ENCODE results near the gene LMX1A. TPM values are rescaled to one million over a fixed set of nuclear protein-coding genes. Genes with fewer than 3 reads are reported as not detected.

Gene LMX1A
- total and polyA plus RNA-seq, 9 of the 15 experiments (the other 6 are each of a cell fraction or from before 2014, with no cell fraction given): not detected

DNA sequence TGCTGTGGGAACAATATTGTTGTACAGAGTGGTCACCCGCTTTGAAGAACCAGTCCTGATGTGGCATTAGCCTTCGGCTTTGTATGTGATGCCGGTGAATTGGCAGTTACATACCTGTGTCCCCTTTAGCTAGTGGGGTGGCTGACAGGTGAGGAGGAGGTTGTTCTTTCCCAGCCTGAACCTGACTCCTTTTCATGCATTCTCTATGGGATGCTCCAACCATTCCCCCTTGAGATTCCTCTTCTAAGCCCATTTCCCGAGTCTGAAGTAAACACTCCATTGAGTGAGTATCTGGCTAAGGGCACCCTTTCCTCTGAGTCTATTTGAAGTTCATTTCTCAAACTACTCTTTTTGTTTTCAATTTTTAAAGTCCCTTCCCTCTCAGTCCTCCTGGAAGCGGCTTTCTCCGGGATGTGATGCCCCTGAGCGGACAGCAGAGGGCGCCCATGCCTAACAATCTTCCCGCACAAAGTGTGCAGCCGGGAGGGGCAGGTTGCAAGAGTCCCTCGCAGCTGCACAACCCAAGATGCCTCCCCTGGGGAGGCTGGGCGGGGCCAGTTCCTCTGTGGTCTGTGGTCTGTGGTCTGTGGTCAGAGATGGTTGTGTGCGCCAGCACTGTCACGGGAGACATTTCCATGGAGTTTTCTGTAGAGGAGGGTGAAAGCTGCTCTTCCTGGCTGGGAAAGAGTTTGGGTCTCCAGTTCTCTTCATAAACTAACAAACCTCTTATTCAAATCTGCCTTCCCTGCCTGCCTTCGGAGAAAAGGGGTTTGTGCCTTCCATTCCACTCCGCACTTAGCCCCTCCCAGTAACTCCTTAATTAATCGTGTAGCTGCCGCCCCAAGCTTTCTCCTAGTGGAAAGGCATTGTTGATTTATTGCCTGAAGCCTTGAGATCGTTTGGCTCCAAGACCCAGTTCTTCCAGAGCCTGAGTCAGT is 36.4 kb upstream of the LMX1A start (continued):
- TF ChIP-seq SETDB1 (IDR thresholded peaks at IDR 0.05; ENCODE audit: low read length) (no peak), SP1 (CRISPR knock-in tag; IDR thresholded peaks at IDR 0.05) (peak; percentile 79), NFRKB (IDR thresholded peaks at IDR 0.05; ENCODE audit: low read depth) (no peak), TCF3 (CRISPR knock-in tag; IDR thresholded peaks at IDR 0.05) (peak; percentile 67), CC2D1A (IDR thresholded peaks at IDR 0.05) (peak; percentile 54; the same call in 1 of the 2 replicates), CCNT2 (IDR thresholded peaks at IDR 0.05; ENCODE audit: borderline replicate concordance, extremely low read depth, insufficient read length, low read depth, low read length) (no peak), RUNX1 (IDR thresholded peaks at IDR 0.05; ENCODE audit: low read depth) (peak; percentile 98), RBM15 (IDR thresholded peaks at IDR 0.05; ENCODE audit: insufficient read depth, low read length) (no peak), L3MBTL2 (IDR thresholded peaks at IDR 0.05) (peak; percentile 54), SOX6 (IDR thresholded peaks at IDR 0.05) (peak; percentile 63; the same call in 1 of the 2 replicates), HNRNPL (IDR thresholded peaks at IDR 0.05; ENCODE audit: low read depth, low read length) (no peak), EP300 (IDR thresholded peaks at IDR 0.05; ENCODE audit: low read length) (0 out of 2 replicates have a peak, but pooled peaks have one; percentile 39), TARDBP (IDR thresholded peaks at IDR 0.05) (0 out of 2 replicates have a peak, but pooled peaks have one; percentile 48), TBL1XR1 (IDR thresholded peaks at IDR 0.05; ENCODE audit: low read length in 2 of 2) (peak in 1 of 2 experiments; percentile 45; a peak in 1 of 4 replicates), SRF (CRISPR knock-in tag; IDR thresholded peaks at IDR 0.05) (peak in 1 of 2 experiments; percentile 72; a peak in 1 of 4 replicates), PHF20 (IDR thresholded peaks at IDR 0.05; ENCODE audit: partially characterized antibody) (no peak), THRAP3 (IDR thresholded peaks at IDR 0.05; ENCODE audit: borderline replicate concordance) (no peak), MAZ (CRISPR knock-in tag; conservative IDR thresholded peaks at IDR 0.05 in 1 of 2, IDR thresholded peaks at IDR 0.05 in 1 of 2) (peak; percentile 98 to 100), ZNF24 (IDR thresholded peaks at IDR 0.05) (peak; percentile 24; the same call in 1 of the 2 replicates), SRSF9 (IDR thresholded peaks at IDR 0.05; ENCODE audit: borderline replicate concordance, low read depth, low read length) (no peak), LCOR (CRISPR knock-in tag; IDR thresholded peaks at IDR 0.05) (0 out of 2 replicates have a peak, but pooled peaks have one; percentile 57), MEIS2 (IDR thresholded peaks at IDR 0.05; ENCODE audit: partially characterized antibody) (peak; percentile 62)
- TF ChIP-seq, protein P1, sequence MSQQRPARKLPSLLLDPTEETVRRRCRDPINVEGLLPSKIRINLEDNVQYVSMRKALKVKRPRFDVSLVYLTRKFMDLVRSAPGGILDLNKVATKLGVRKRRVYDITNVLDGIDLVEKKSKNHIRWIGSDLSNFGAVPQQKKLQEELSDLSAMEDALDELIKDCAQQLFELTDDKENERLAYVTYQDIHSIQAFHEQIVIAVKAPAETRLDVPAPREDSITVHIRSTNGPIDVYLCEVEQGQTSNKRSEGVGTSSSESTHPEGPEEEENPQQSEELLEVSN (IDR thresholded peaks at IDR 0.05; ENCODE audit: borderline replicate concordance in 1 of 2, extremely low read depth in 1 of 2, insufficient read depth in 1 of 2, insufficient read length in 1 of 2, low read depth in 1 of 2, low read length in 1 of 2, poor library complexity in 1 of 2, severe bottlenecking in 1 of 2): peak in 1 of 2 experiments; percentile 45
- TF ChIP-seq, protein P2, sequence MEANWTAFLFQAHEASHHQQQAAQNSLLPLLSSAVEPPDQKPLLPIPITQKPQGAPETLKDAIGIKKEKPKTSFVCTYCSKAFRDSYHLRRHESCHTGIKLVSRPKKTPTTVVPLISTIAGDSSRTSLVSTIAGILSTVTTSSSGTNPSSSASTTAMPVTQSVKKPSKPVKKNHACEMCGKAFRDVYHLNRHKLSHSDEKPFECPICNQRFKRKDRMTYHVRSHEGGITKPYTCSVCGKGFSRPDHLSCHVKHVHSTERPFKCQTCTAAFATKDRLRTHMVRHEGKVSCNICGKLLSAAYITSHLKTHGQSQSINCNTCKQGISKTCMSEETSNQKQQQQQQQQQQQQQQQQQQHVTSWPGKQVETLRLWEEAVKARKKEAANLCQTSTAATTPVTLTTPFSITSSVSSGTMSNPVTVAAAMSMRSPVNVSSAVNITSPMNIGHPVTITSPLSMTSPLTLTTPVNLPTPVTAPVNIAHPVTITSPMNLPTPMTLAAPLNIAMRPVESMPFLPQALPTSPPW (CRISPR knock-in tag; IDR thresholded peaks at IDR 0.05): peak; percentile 92
- TF ChIP-seq, protein P3, sequence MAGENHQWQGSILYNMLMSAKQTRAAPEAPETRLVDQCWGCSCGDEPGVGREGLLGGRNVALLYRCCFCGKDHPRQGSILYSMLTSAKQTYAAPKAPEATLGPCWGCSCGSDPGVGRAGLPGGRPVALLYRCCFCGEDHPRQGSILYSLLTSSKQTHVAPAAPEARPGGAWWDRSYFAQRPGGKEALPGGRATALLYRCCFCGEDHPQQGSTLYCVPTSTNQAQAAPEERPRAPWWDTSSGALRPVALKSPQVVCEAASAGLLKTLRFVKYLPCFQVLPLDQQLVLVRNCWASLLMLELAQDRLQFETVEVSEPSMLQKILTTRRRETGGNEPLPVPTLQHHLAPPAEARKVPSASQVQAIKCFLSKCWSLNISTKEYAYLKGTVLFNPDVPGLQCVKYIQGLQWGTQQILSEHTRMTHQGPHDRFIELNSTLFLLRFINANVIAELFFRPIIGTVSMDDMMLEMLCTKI (IDR thresholded peaks at IDR 0.05; ENCODE audit: partially characterized antibody): no peak
